Measurements from ENCODE around the gene ATOSB.

Gene ATOSB

GRCh38 chr9:35103660-35104191, 11.9 kb downstream of the ATOSB start:
- H3K27ac ChIP-seq: peak overlapping the region; percentile 86
- H3K4me3 ChIP-seq: peak overlapping the region; percentile 58 to 67
- peaks cover 0 to 34% (median 21%) of the 10 kb centered on the region in 4 donors for H3K4me1 ChIP-seq
- H3K27me3 ChIP-seq: no peaks in the 10 kb centered on the region
- no peaks in the 10 kb centered on the region for H3K9me3 ChIP-seq
- H3K36me3 ChIP-seq: peaks cover 47 to 70% (median 63%) of the 10 kb centered on the region in 3 donors
- intact Hi-C loops (cut with DNase I; ENCODE audit: low total_unique reads): no loop called here
- DNase-seq: no peak
- no peak for TF ChIP-seq CTCF (IDR thresholded peaks at IDR 0.05)

- DNase-seq: peak; percentile 96 to 97
- intact Hi-C loops (cut with DNase I; ENCODE audit: low total_unique reads): no loop called here
- H3K9me3 ChIP-seq: no peaks in the 10 kb centered on the region
These were observed 12.6 kb downstream of the ATOSB start, which contains the start of gene STOML2 for GRCh38 chr9:35102769-35103659. Gene STOML2, minus strand, starts transcription at chr9:35103131. Its CDS starts 37 bp downstream, at chr9:35103094.

GRCh38 chr9:35102465-35102768, 13.2 kb downstream of the ATOSB start:
- intact Hi-C loops (cut with DNase I; ENCODE audit: low total_unique reads): no loop called here

More at GRCh38 chr9:35102769-35103659, 12.6 kb downstream of the ATOSB start, which contains the start of gene STOML2:
- Histone ChIP-seq H3K4me1 (peaks cover 0 to 31% (median 21%) of the 10 kb centered on the region in 4 donors), H3K27ac (peak within 1 kb of the TSS; percentile 86), H3K4me3 (peak within 1 kb of the TSS; percentile 58 to 67), H3K36me3 (peaks cover 42 to 63% (median 57%) of the 10 kb centered on the region in 3 donors), H3K27me3 (no peaks in the 10 kb centered on the region)
- no peak for TF ChIP-seq CTCF (IDR thresholded peaks at IDR 0.05)

GRCh38 chr9:35097573-35097972, 18.1 kb downstream of the ATOSB start:
- DNase-seq: no peak
- intact Hi-C loops (cut with DNase I; ENCODE audit: low total_unique reads): loop anchor here (5.0 kb wide), 1 partner anchor 195 kb away; no protein-coding TSS in a partner anchor
- Histone ChIP-seq H3K36me3 (peaks cover 4 to 43% (median 32%) of the 10 kb centered on the region in 3 donors), H3K27ac (no peak overlapping the region), H3K9me3 (no peaks in the 10 kb centered on the region), H3K27me3 (no peaks in the 10 kb centered on the region), H3K4me3 (no peak overlapping the region), H3K4me1 (peaks cover 0 to 33% (median 21%) of the 10 kb centered on the region in 4 donors)
- no peak for TF ChIP-seq CTCF (IDR thresholded peaks at IDR 0.05)

More at GRCh38 chr9:35102465-35102768, 13.2 kb downstream of the ATOSB start:
- no peaks in the 10 kb centered on the region for H3K9me3 ChIP-seq
- H3K27me3 ChIP-seq: no peaks in the 10 kb centered on the region
- TF ChIP-seq CTCF (IDR thresholded peaks at IDR 0.05): no peak
- DNase-seq: no peak
- peak overlapping the region; percentile 58 to 67 for H3K4me3 ChIP-seq
- H3K36me3 ChIP-seq: peaks cover 36 to 57% (median 51%) of the 10 kb centered on the region in 3 donors
- peak overlapping the region; percentile 86 for H3K27ac ChIP-seq
- H3K4me1 ChIP-seq: peaks cover 0 to 26% (median 21%) of the 10 kb centered on the region in 4 donors

GRCh38 chr9:35096035-35096849, 19.4 kb downstream of the ATOSB start, which contains the start of gene PIGO:
Gene PIGO, minus strand, starts transcription at chr9:35096591. Its CDS starts 1,026 bp downstream, at chr9:35095565.
- Histone ChIP-seq H3K4me1 (peaks cover 0 to 20% (median 10%) of the 10 kb centered on the region in 4 donors), H3K27me3 (no peaks in the 10 kb centered on the region), H3K36me3 (peaks cover 15 to 54% (median 45%) of the 10 kb centered on the region in 3 donors), H3K4me3 (peak within 1 kb of the TSS; percentile 76 to 87), H3K9me3 (no peaks in the 10 kb centered on the region), H3K27ac (peak within 1 kb of the TSS; percentile 94 to 96)
- peak; percentile 65 to 72 for TF ChIP-seq CTCF (IDR thresholded peaks at IDR 0.05)
- intact Hi-C loops (cut with DNase I; ENCODE audit: low total_unique reads): loop anchor here (5.0 kb wide), 1 partner anchor 194 kb away; no protein-coding TSS in a partner anchor
- peak; percentile 84 to 92 for DNase-seq

Measured in tibial artery (tissue), 4 donors.